ENCODE measurements around the gene IAH1.

DNA sequence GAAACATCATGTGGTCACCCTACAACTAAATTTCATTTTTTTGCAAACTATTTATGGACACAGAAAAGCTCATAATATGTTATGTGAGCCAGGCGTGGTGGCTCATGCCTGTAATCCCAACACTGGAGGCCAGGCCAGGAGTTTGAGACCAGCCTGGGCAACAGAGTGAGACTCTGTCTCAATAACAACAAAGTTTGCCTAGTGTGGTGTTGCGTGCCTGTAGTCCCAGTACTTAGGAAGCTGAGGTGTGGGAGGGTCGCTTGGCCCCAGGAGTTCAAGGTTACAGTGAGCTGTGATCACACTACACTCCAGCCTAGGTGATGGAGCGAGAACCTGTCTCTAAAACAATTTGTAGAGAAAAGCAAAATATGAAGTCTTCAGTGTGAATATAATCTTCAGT is 5.8 kb downstream of the IAH1 start:
- TF ChIP-seq, protein P1, sequence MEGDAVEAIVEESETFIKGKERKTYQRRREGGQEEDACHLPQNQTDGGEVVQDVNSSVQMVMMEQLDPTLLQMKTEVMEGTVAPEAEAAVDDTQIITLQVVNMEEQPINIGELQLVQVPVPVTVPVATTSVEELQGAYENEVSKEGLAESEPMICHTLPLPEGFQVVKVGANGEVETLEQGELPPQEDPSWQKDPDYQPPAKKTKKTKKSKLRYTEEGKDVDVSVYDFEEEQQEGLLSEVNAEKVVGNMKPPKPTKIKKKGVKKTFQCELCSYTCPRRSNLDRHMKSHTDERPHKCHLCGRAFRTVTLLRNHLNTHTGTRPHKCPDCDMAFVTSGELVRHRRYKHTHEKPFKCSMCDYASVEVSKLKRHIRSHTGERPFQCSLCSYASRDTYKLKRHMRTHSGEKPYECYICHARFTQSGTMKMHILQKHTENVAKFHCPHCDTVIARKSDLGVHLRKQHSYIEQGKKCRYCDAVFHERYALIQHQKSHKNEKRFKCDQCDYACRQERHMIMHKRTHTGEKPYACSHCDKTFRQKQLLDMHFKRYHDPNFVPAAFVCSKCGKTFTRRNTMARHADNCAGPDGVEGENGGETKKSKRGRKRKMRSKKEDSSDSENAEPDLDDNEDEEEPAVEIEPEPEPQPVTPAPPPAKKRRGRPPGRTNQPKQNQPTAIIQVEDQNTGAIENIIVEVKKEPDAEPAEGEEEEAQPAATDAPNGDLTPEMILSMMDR (IDR thresholded peaks at IDR 0.05; ENCODE audit: insufficient read depth, low read length, poor library complexity, severe bottlenecking): no peak
- TF ChIP-seq EZH2phosphoT487 (conservative IDR thresholded peaks at IDR 0.05; ENCODE audit: low read length): no peak
